ENCODE data around the gene NKX6-2.
"Not testable (repeated sequence)": the region's sequence is repeated elsewhere in the genome, so short reads cannot be mapped to it uniquely, and the experiment has no call there.

NKX6-2 gene

GRCh38 chr10:132779549-132780294 is 6.2 kb downstream of the NKX6-2 start:
- DNase-seq (ENCODE audit: low read depth): no peak

- DNase-seq (ENCODE audit: low read depth): no peak
Measured at GRCh38 chr10:132777441-132777840, 8.5 kb downstream of the NKX6-2 start.

- DNase-seq (ENCODE audit: low read depth): no peak
Measured at GRCh38 chr10:132776821-132777220, 9.1 kb downstream of the NKX6-2 start.

- no peak for DNase-seq (ENCODE audit: low read depth)
Measured at GRCh38 chr10:132776186-132776585, 9.8 kb downstream of the NKX6-2 start.

- no peak for DNase-seq (ENCODE audit: low read depth)
Measured at GRCh38 chr10:132774902-132775863, 10.8 kb downstream of the NKX6-2 start.

- DNase-seq (ENCODE audit: low read depth): no peak
Measured at GRCh38 chr10:132774181-132774901, 11.6 kb downstream of the NKX6-2 start.

- not testable (repeated sequence) for DNase-seq (ENCODE audit: low read depth)
Measured at GRCh38 chr10:132772816-132773215, 13.1 kb downstream of the NKX6-2 start.

- DNase-seq (ENCODE audit: low read depth): no peak
Measured at GRCh38 chr10:132770061-132771021, 15.6 kb downstream of the NKX6-2 start.

GRCh38 chr10:132768346-132769248 is 17.4 kb downstream of the NKX6-2 start:
- DNase-seq (ENCODE audit: low read depth): no peak

- DNase-seq (ENCODE audit: low read depth): no peak
Measured at GRCh38 chr10:132766291-132766690, 19.7 kb downstream of the NKX6-2 start.

- no peak for DNase-seq (ENCODE audit: low read depth)
Measured at GRCh38 chr10:132765435-132765834, 20.5 kb downstream of the NKX6-2 start.

- DNase-seq (ENCODE audit: low read depth): no peak
Measured at GRCh38 chr10:132764108-132764507, 21.8 kb downstream of the NKX6-2 start.

- DNase-seq (ENCODE audit: low read depth): no peak
Measured at GRCh38 chr10:132763545-132763944, 22.4 kb downstream of the NKX6-2 start.

GRCh38 chr10:132762267-132762666 is 23.7 kb downstream of the NKX6-2 start:
- no peak for DNase-seq (ENCODE audit: low read depth)

- no peak for DNase-seq (ENCODE audit: low read depth)
Measured at GRCh38 chr10:132761395-132762060, 24.4 kb downstream of the NKX6-2 start.

- DNase-seq (ENCODE audit: low read depth): no peak
Measured at GRCh38 chr10:132758865-132759264, 27.1 kb downstream of the NKX6-2 start.

- no peak for DNase-seq (ENCODE audit: low read depth)
Measured at GRCh38 chr10:132757171-132757570, 28.8 kb downstream of the NKX6-2 start.

- no peak for DNase-seq (ENCODE audit: low read depth)
Measured at GRCh38 chr10:132756591-132756990, 29.4 kb downstream of the NKX6-2 start.

- no peak for DNase-seq (ENCODE audit: low read depth)
Measured at GRCh38 chr10:132755166-132755711, 30.7 kb downstream of the NKX6-2 start.
